ENCODE data around the gene HSPB3.
"Not testable (repeated sequence)": the region's sequence is repeated elsewhere in the genome, so short reads cannot be mapped to it uniquely, and the experiment has no call there.

GRCh38 chr5:54434650-54435049 lies 20.8 kb upstream of the HSPB3 start:
- not testable (repeated sequence) for TF ChIP-seq CTCF, POLR2A (IDR thresholded peaks at IDR 0.05)

Data from sigmoid colon (tissue), 3 donors.